Stimulated activated CD8-positive, alpha-beta memory T cell treated with anti-CD3 and anti-CD28 coated beads, Interleukin-7, amount 100 ng/mL, for 4 hours (primary cell): ENCODE data around the gene P2RX2.
"Not testable (repeated sequence)": the region's sequence is repeated elsewhere in the genome, so short reads cannot be mapped to it uniquely, and the experiment has no call there.

Experiments used
- DNase-seq, 2 donors: peaks; one replicate each; pipeline ENCODE4 v3.0.0-alpha.2; 2020; ENCODE audit warnings: low read depth in 2 of 2

P2RX2 gene

GRCh38 chr12:132583736-132584135 lies 34.8 kb upstream of the P2RX2 start:
- DNase-seq = no peak

- no peak for DNase-seq
Observed at GRCh38 chr12:132584429-132584828, 34.1 kb upstream of the P2RX2 start.

- DNase-seq = no peak
Observed at GRCh38 chr12:132585177-132585576, 33.4 kb upstream of the P2RX2 start.

- DNase-seq = no peak
Observed at GRCh38 chr12:132586929-132587328, 31.6 kb upstream of the P2RX2 start.

GRCh38 chr12:132587781-132588180 lies 30.8 kb upstream of the P2RX2 start:
- no peak for DNase-seq

- no peak for DNase-seq
Observed at GRCh38 chr12:132588319-132588718, 30.3 kb upstream of the P2RX2 start.

GRCh38 chr12:132588821-132589669 lies 29.5 kb upstream of the P2RX2 start:
- no peak for DNase-seq

- no peak for DNase-seq
Observed at GRCh38 chr12:132591107-132591935, 27.3 kb upstream of the P2RX2 start.

GRCh38 chr12:132592282-132592970 lies 26.1 kb upstream of the P2RX2 start:
- DNase-seq = no peak

GRCh38 chr12:132593071-132593470 lies 25.5 kb upstream of the P2RX2 start:
- no peak for DNase-seq

- DNase-seq = no peak
Observed at GRCh38 chr12:132593521-132593920, 25.1 kb upstream of the P2RX2 start.

- DNase-seq = no peak
Observed at GRCh38 chr12:132593938-132594358, 24.6 kb upstream of the P2RX2 start.

GRCh38 chr12:132595183-132595582 lies 23.4 kb upstream of the P2RX2 start:
- no peak for DNase-seq

GRCh38 chr12:132596016-132596415 lies 22.6 kb upstream of the P2RX2 start:
- DNase-seq = no peak

- no peak for DNase-seq
Observed at GRCh38 chr12:132597333-132598316, 21.0 kb upstream of the P2RX2 start.

GRCh38 chr12:132599502-132599901 lies 19.1 kb upstream of the P2RX2 start:
- not testable (repeated sequence) for DNase-seq

- DNase-seq = no peak
Observed at GRCh38 chr12:132600048-132601032, 18.2 kb upstream of the P2RX2 start.

- DNase-seq = no peak
Observed at GRCh38 chr12:132601171-132601883, 17.2 kb upstream of the P2RX2 start.

GRCh38 chr12:132602572-132603239 lies 15.9 kb upstream of the P2RX2 start:
- DNase-seq = no peak
